ENCODE measurements around the gene PITPNB.

Gene PITPNB

GRCh38 chr22:27834364-27835185, 84.5 kb downstream of the PITPNB start:
- no peak for DNase-seq (ENCODE audit: low read depth, low spot score)

DNA sequence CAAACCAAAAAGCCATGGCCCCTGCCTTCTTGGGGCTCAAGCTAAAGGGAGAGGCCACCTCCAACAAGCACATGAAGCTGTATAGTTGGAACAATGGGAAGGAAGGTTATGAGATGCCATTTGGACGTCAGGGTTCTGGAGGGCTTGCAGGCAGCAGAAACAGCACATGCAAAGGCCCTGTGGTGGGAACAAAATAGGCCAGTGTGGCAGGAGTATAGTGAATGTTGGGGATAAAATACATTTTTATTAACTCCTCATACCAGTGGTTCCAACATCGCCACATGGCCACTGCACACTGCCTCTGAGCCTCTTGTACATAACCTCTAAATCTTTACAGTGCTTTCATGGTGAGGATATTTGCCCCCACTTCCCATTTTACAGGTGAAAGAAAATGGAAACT, 85.3 kb downstream of the PITPNB start:
- no peak for DNase-seq (ENCODE audit: low read depth, low spot score)

DNA sequence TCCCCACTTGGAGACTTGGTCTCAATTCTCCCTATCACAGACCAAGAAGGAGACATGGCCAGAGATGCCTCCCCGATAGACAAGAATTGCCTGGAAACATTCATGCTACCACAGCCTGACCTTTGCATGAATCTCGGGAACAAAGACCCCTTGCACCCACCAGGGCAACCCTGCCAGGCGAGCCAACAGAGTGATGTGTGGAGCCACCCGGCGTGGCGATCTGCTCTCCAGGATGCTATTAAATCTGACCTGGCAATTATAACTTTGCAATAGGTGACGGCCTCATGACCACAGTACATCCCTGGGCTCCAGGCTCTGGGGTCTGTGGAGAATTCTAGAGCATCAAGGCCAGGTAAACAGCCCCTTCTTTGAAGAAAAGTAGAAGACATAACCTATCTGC, 86.5 kb downstream of the PITPNB start:
- DNase-seq (ENCODE audit: low read depth, low spot score), result no peak

DNA sequence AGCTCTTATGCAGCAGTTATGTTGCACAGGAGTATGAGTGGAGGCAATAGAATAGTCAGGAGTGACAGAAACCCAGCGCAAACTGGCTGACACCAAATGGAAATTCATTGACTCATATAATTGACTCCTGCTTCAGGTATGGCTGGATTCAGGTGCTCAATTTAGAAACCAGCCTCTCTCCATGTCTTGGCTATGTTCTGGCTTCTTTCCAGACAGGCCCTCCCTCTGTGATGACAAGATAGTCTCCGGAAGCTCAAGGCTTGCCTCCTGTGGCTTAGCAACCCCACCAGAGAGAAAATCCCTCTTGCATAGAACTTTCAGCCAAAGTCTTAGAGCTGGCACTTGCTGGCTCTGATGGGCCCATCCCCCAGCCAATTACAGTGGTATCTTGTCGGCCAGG, 89.4 kb downstream of the PITPNB start:
- DNase-seq (ENCODE audit: low read depth, low spot score), result no peak

- no peak for DNase-seq (ENCODE audit: low read depth, low spot score)
Observed at GRCh38 chr22:27827604-27828587, 91.2 kb downstream of the PITPNB start.

- no peak for DNase-seq (ENCODE audit: low read depth, low spot score)
Observed at GRCh38 chr22:27825174-27825573, 93.9 kb downstream of the PITPNB start.

DNA sequence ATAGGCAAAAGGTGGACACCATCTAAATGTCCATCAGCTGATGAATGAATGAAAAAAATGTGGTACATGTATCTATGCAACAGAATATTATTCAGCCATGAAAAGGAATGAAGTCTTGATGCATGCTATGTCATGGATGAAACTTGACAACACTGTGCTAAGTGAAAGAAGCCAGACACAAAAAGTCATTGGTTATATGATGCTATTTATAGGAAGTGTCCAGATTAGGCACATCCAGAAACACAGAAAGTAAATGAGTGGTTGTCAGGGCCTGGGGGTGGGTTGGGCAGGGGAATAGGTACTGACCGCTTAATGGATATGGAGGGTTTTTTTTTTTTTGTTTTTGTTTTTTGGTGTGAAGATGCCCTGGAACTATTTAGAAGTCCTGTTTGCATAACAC, 95.8 kb downstream of the PITPNB start:
- no peak for DNase-seq (ENCODE audit: low read depth, low spot score)

DNA sequence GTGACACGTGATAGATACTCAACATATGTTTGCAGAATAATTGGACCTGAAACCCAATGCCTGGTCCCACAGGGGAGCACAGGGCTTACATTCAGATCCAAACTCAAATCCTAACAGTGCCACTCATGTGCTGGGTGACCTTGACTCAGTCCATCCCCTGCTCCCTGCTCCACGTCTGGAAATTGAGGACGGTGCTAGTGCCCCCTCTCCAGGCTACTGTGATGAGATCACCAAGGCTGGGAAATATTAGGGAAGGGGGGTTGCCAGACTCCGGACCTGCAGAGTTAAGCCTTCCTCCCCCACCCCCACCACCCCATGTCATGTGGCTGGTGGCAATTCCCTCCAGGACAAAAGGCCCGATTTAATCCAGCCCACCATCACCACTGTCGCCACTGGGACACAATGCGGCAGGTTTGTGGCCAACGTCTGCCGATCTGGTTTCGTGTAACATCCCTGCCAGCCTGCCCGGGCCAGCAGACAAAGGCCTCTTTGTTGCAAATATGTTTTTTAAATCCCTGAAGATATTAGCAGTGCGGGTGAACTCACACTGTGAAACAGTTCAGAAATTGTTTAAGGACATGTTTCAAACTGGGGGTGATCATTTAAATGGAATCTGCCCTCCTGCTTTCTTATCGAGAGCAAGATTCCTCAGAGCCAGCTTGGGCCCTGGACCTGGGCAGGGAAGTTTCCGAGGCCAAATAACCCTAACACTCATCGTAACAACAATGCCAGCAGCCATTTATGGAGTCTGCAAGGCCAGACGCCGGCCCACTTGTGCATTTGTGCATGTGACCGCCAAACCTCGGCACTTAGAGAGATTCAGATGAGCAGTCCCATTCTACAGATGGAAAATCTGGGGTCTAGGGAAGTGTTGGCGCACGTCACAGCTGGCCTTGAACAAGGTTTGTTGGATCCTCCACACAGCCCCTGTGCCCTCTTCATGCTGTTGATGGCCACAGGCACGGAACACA, 97.9 kb downstream of the PITPNB start:
- DNase-seq (ENCODE audit: low read depth, low spot score), result no peak

DNA sequence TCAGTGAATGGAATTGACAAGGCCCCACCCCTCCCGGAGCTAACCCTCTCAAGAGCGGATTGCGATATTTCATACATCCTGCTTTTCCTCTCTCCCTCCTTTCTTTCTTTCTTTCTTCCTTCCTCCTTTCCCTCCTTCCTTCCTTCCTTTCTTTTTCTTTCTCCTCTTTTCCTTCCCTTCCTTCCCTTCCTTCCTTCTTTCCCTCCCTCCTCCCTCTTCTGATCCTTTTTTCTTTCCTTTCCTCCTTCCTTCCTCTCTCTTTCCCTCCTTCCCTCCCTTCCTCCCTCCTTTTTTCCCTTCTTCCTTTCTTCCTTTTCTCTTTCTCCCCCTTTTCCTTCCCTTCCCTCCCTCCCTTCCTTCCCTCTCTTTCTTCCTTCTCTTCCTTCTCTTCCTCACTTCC, 102.5 kb downstream of the PITPNB start:
- no peak for DNase-seq (ENCODE audit: low read depth, low spot score)

GRCh38 chr22:27815826-27816530, 103.1 kb downstream of the PITPNB start:
- no peak for DNase-seq (ENCODE audit: low read depth, low spot score)

DNA sequence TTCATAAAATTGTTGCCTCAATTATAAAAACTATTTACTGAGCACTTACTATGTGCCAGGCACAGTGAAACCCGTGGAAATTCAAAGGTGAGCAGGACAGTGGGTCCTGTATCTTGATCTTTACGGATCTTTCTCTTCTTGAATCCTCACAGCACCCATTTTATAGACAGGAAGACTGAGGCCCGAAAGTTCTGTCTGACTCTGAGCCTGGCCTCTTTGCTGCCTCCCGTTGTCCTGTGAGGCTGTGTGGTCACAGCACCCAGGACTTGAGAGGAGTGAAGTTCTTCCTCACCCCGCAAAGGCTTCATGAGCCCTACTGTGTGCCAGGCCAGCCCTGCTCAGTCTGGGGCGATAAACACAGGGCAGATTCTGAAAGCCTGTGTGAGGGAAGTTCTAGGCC, 104.1 kb downstream of the PITPNB start:
- DNase-seq (ENCODE audit: low read depth, low spot score), result no peak

DNA sequence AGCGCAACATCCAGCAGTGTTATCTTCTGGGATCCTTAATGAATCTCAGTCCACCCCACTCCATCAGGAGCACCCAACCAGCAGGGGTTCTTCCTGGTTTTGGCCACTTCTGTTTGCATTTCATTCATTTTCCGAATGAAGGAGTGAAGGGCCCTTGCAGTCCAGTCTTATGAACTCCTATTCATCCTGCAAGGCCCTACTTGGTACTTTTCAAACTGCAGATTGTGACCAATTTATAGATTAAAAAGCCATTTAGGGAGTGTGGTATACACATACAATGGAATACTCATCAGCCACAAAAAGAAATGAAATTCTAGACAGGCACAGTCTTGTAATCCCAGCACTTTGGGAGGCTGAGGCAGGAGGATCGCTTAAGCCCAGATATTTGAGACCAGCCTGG, 107.3 kb downstream of the PITPNB start:
- DNase-seq (ENCODE audit: low read depth, low spot score), result no peak

DNA sequence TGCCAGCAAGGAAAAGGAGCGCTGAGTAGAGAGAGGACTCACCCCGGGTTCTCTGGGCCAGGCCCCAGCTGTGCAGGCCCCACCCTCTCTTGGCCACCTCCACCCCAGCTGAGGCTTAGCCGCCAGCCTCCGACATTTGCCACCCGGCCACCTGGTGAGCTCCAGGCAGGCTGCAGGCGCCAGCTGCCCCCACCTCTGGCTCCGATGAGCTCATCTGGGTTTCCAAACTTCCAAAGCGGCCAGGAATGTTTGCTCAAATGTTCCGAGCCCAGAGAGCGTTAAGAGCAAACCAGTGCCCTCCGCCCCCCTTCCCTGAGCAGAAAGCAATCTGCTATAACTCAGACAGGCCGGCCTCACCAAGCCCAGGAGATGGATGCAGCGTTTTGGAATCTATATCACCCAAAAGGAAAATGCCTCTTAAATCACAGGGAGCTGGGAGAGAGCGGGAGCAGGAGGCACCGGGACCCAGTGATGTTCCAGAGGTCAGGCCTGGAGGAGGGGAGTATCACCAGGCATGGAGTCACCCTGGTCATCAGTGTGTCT, 108.4 kb downstream of the PITPNB start:
- no peak for DNase-seq (ENCODE audit: low read depth, low spot score)

GRCh38 chr22:27809700-27810608, 109.1 kb downstream of the PITPNB start:
- DNase-seq (ENCODE audit: low read depth, low spot score), result no peak

- no peak for DNase-seq (ENCODE audit: low read depth, low spot score)
Observed at GRCh38 chr22:27809226-27809603, 109.8 kb downstream of the PITPNB start.

- DNase-seq (ENCODE audit: low read depth, low spot score), result no peak
Observed at GRCh38 chr22:27808451-27809225, 110.4 kb downstream of the PITPNB start.

GRCh38 chr22:27805841-27806240, 113.2 kb downstream of the PITPNB start:
- DNase-seq (ENCODE audit: low read depth, low spot score), result no peak

DNA sequence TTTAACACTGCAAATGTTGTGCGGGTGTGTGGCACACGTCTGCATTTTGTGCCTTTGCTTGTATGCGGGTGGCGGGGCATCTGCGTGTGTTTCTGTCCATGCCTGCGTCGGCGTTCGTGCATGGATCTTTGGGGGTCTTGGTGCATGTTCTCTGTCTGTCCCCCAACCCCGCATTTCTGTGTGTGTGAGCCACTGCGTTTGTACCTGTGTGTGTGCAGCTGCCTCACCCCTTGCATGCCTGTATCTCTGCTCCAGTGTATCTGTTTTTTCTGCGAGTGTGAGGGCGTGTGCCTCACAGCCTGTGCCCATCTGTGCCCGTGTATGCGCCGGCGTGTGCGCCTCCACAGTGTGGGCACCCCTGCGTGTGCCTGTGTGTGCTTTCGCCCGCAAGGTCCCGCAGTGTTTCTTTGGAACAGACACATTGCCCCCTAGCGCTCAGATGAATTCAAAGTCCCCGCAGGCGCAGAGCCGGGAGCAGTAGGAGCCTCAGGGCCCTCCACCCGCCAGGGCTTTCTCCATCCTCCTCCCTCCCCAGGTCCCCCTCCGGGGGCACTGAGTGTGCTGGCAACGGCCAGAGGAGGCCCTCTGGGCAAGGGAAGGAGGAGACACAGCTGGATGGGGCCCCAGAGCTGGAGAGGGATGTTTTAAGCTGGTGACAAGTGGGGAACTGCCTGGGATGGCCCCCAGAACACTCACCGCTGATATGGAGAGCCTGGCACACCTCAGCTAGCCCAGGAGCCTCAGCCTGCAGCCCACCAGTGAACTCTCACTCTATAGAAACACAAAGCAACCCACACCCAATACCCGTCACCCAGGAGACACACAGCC, 114.4 kb downstream of the PITPNB start:
- no peak for DNase-seq (ENCODE audit: low read depth, low spot score)

All from iPS DF 19.7 (cell line).